Effector memory CD8-positive, alpha-beta T cell (primary cell): ENCODE data around the gene INF2.
"Not testable (repeated sequence)": the region's sequence is repeated elsewhere in the genome, so short reads cannot be mapped to it uniquely, and the experiment has no call there.

Experiments used
- ATAC-seq: fragments of 150-1000 bp; cut with Tn5 transposase; replicated peaks from 2 replicates; pipeline ENCODE4 v1.10.0; 2021; ENCODE audit warnings: mild to moderate bottlenecking, moderate library complexity
- DNase-seq, 3 experiments: peaks; one replicate each; pipeline ENCODE4 v3.0.0; 2021
- H3K27ac Mint-ChIP-seq, 2 donors: one replicate each; pipeline ENCODE4 v1.8.0; 2022; ENCODE audit warnings: mild to moderate bottlenecking in 2 of 2, mixed read lengths in 2 of 2, moderate library complexity in 2 of 2
- H3K27me3 Mint-ChIP-seq, 2 donors: one replicate each; pipeline ENCODE4 v1.8.0; 2022; ENCODE audit warnings: mixed read lengths in 2 of 2
- H3K36me3 Mint-ChIP-seq: one replicate; pipeline ENCODE4 v1.8.0; 2022; ENCODE audit warnings: mild to moderate bottlenecking, moderate library complexity, mixed read lengths; ENCODE audit not compliant: insufficient read depth
- H3K4me1 Mint-ChIP-seq, 2 donors: one replicate each; pipeline ENCODE4 v1.8.0; 2022; ENCODE audit warnings: low read depth in 2 of 2, mixed read lengths in 2 of 2
- H3K4me3 Mint-ChIP-seq, 2 donors: one replicate each; pipeline ENCODE4 v1.8.0; 2022; ENCODE audit warnings: mild to moderate bottlenecking in 2 of 2, mixed read lengths in 2 of 2, moderate library complexity in 2 of 2
- H3K9me3 Mint-ChIP-seq, 2 donors: one replicate each; pipeline ENCODE4 v1.8.0; 2022; ENCODE audit warnings: mixed read lengths in 2 of 2

The INF2 gene

GRCh38 chr14:104661086-104661485 lies 28.3 kb upstream of the INF2 start:
- H3K27me3 Mint-ChIP-seq, result peaks cover 42 to 71% of the 10 kb centered on the region in 2 donors
- ATAC-seq (no peak), DNase-seq (no peak)
- peaks cover 21 to 24% of the 10 kb centered on the region in 2 donors for H3K4me1 Mint-ChIP-seq
- no peak overlapping the region for H3K4me3 Mint-ChIP-seq
- no peaks in the 10 kb centered on the region for H3K9me3 Mint-ChIP-seq
- H3K36me3 Mint-ChIP-seq, result peaks cover 2% of the 10 kb centered on the region
- no peak overlapping the region for H3K27ac Mint-ChIP-seq

- DNase-seq, H3K9me3 Mint-ChIP-seq, H3K36me3 Mint-ChIP-seq, H3K27ac Mint-ChIP-seq, ATAC-seq, H3K4me3 Mint-ChIP-seq: not testable (repeated sequence)
- Mint-ChIP-seq H3K27me3 (peaks cover 40 to 66% of the 10 kb centered on the region in 2 donors), H3K4me1 (peaks cover 21 to 24% of the 10 kb centered on the region in 2 donors)
These were observed 27.8 kb upstream of the INF2 start for GRCh38 chr14:104661528-104662157.

GRCh38 chr14:104662472-104662871 lies 26.9 kb upstream of the INF2 start:
- Mint-ChIP-seq H3K4me1 (peaks cover 21 to 24% of the 10 kb centered on the region in 2 donors), H3K27me3 (peaks cover 40 to 65% of the 10 kb centered on the region in 2 donors)
- not testable (repeated sequence) for H3K36me3 Mint-ChIP-seq, DNase-seq, ATAC-seq, H3K4me3 Mint-ChIP-seq, H3K27ac Mint-ChIP-seq, H3K9me3 Mint-ChIP-seq

- no peak overlapping the region for H3K27ac Mint-ChIP-seq
- H3K4me1 Mint-ChIP-seq, result peaks cover 21 to 24% of the 10 kb centered on the region in 2 donors
- no peak overlapping the region for H3K4me3 Mint-ChIP-seq
- no peaks in the 10 kb centered on the region for H3K9me3 Mint-ChIP-seq
- peaks cover 40 to 67% of the 10 kb centered on the region in 2 donors for H3K27me3 Mint-ChIP-seq
- DNase-seq, result no peak
- peaks cover 2% of the 10 kb centered on the region for H3K36me3 Mint-ChIP-seq
- ATAC-seq, result no peak
These were observed 25.3 kb upstream of the INF2 start for GRCh38 chr14:104664107-104664506.

GRCh38 chr14:104664588-104664987 lies 24.8 kb upstream of the INF2 start:
- no peak for ATAC-seq
- peak overlapping the region in 1 of 2 donors; percentile 0 for H3K4me3 Mint-ChIP-seq
- H3K27me3 Mint-ChIP-seq, result peaks cover 40 to 64% of the 10 kb centered on the region in 2 donors
- peaks cover 2% of the 10 kb centered on the region for H3K36me3 Mint-ChIP-seq
- DNase-seq, result no peak
- no peak overlapping the region for H3K27ac Mint-ChIP-seq
- H3K9me3 Mint-ChIP-seq, result no peaks in the 10 kb centered on the region
- peaks cover 21 to 24% of the 10 kb centered on the region in 2 donors for H3K4me1 Mint-ChIP-seq

GRCh38 chr14:104665114-104665656 lies 24.2 kb upstream of the INF2 start:
- DNase-seq (no peak), ATAC-seq (no peak)
- Mint-ChIP-seq H3K4me3 (peak overlapping the region; percentile 1 to 30), H3K9me3 (no peaks in the 10 kb centered on the region), H3K27ac (no peak overlapping the region), H3K27me3 (peaks cover 39 to 64% of the 10 kb centered on the region in 2 donors), H3K4me1 (peaks cover 21 to 24% of the 10 kb centered on the region in 2 donors), H3K36me3 (peaks cover 2% of the 10 kb centered on the region)

GRCh38 chr14:104665657-104666522 lies 23.5 kb upstream of the INF2 start:
- Mint-ChIP-seq H3K27me3 (peaks cover 32 to 58% of the 10 kb centered on the region in 2 donors), H3K4me3 (peak overlapping the region; percentile 17 to 30), H3K27ac (no peak overlapping the region), H3K36me3 (peaks cover 2% of the 10 kb centered on the region), H3K9me3 (no peaks in the 10 kb centered on the region), H3K4me1 (peaks cover 19 to 21% of the 10 kb centered on the region in 2 donors)
- DNase-seq (peak; percentile 35 to 42 (median 38)), ATAC-seq (peak; percentile 95)

- Mint-ChIP-seq H3K27me3 (peaks cover 26 to 52% of the 10 kb centered on the region in 2 donors), H3K4me3 (peak overlapping the region in 1 of 2 donors; percentile 17), H3K4me1 (peaks cover 19 to 21% of the 10 kb centered on the region in 2 donors)
- H3K9me3 Mint-ChIP-seq, DNase-seq, H3K36me3 Mint-ChIP-seq, H3K27ac Mint-ChIP-seq, ATAC-seq: not testable (repeated sequence)
These were observed 22.9 kb upstream of the INF2 start for GRCh38 chr14:104666523-104666895.

- no peak overlapping the region for H3K4me3 Mint-ChIP-seq
- H3K27ac Mint-ChIP-seq, result no peak overlapping the region
- no peak for DNase-seq
- peaks cover 2% of the 10 kb centered on the region for H3K36me3 Mint-ChIP-seq
- H3K9me3 Mint-ChIP-seq, result no peaks in the 10 kb centered on the region
- H3K27me3 Mint-ChIP-seq, result peaks cover 24 to 49% of the 10 kb centered on the region in 2 donors
- H3K4me1 Mint-ChIP-seq, result peaks cover 19 to 21% of the 10 kb centered on the region in 2 donors
- ATAC-seq, result no peak
These were observed 22.4 kb upstream of the INF2 start for GRCh38 chr14:104666981-104667380.

- DNase-seq, result no peak
- Mint-ChIP-seq H3K27ac (no peak overlapping the region), H3K4me3 (no peak overlapping the region), H3K4me1 (peaks cover 12 to 18% of the 10 kb centered on the region in 2 donors), H3K9me3 (no peaks in the 10 kb centered on the region), H3K36me3 (peaks cover 2% of the 10 kb centered on the region), H3K27me3 (peaks cover 9 to 29% of the 10 kb centered on the region in 2 donors)
- no peak for ATAC-seq
These were observed 19.7 kb upstream of the INF2 start for GRCh38 chr14:104669697-104670096.

GRCh38 chr14:104671330-104671977 lies 18.0 kb upstream of the INF2 start:
- not testable (repeated sequence) for DNase-seq, H3K9me3 Mint-ChIP-seq, H3K4me1 Mint-ChIP-seq, H3K4me3 Mint-ChIP-seq, ATAC-seq, H3K27ac Mint-ChIP-seq, H3K36me3 Mint-ChIP-seq
- H3K27me3 Mint-ChIP-seq, result peaks cover 0 to 19% of the 10 kb centered on the region in 2 donors

- peaks cover 0 to 26% of the 10 kb centered on the region in 2 donors for H3K27me3 Mint-ChIP-seq
- ATAC-seq, H3K9me3 Mint-ChIP-seq, H3K27ac Mint-ChIP-seq, H3K4me3 Mint-ChIP-seq, H3K36me3 Mint-ChIP-seq, H3K4me1 Mint-ChIP-seq, DNase-seq: not testable (repeated sequence)
These were observed 17.3 kb upstream of the INF2 start for GRCh38 chr14:104672119-104672518.

GRCh38 chr14:104673481-104673880 lies 15.9 kb upstream of the INF2 start:
- Mint-ChIP-seq H3K27me3 (peaks cover 0 to 29% of the 10 kb centered on the region in 2 donors), H3K9me3 (no peaks in the 10 kb centered on the region), H3K4me3 (no peak overlapping the region), H3K27ac (peak overlapping the region in 1 of 2 donors; percentile 44), H3K4me1 (peaks cover 9 to 12% of the 10 kb centered on the region in 2 donors), H3K36me3 (no peaks in the 10 kb centered on the region)
- DNase-seq (no peak), ATAC-seq (no peak)
